HepG2 (cell line): ENCODE results near the gene NAA38. TPM values are rescaled to one million over a fixed set of nuclear protein-coding genes. Genes with fewer than 3 reads are reported as not detected.

Experiments used
- KIAA2018 ChIP-seq: sonication (generic); formaldehyde crosslinking; IDR thresholded peaks from 2 replicates; pipeline ENCODE4 v1.5.0; 2020; ENCODE audit warnings: mild to moderate bottlenecking, missing genetic modification reagents, borderline replicate concordance
- NFIB ChIP-seq: sonication (generic); formaldehyde crosslinking; IDR thresholded peaks from 2 replicates; pipeline ENCODE4 v1.9.0; 2021; ENCODE audit warnings: missing genetic modification reagents, mild to moderate bottlenecking, borderline replicate concordance
- REST ChIP-seq, 2 experiments: IDR thresholded peaks; 2 replicates each; pipeline ENCODE4 v1.6.1; 2011 to 2012; ENCODE audit warnings: low read length in 2 of 2, borderline replicate concordance in 1 of 2, low read depth in 1 of 2, mild to moderate bottlenecking in 1 of 2, moderate library complexity in 1 of 2
- SALL2 ChIP-seq: sonication (generic); formaldehyde crosslinking; IDR thresholded peaks from 2 replicates; pipeline ENCODE4 v1.8.1; 2023; ENCODE audit warnings: mild to moderate bottlenecking, missing genetic modification reagents, inconsistent platforms
- ZNF558 ChIP-seq: sonication (generic); formaldehyde crosslinking; IDR thresholded peaks from 2 replicates; pipeline ENCODE4 v1.9.0; 2022; ENCODE audit warnings: mild to moderate bottlenecking, missing genetic modification reagents, borderline replicate concordance
- ZNF570 ChIP-seq: sonication (generic); formaldehyde crosslinking; IDR thresholded peaks from 2 replicates; pipeline ENCODE4 v1.4.0; 2020; ENCODE audit warnings: mild to moderate bottlenecking, missing genetic modification reagents, borderline replicate concordance
- ZNF646 ChIP-seq: sonication (generic); formaldehyde crosslinking; IDR thresholded peaks from 2 replicates; pipeline ENCODE4 v1.9.0; 2021; ENCODE audit warnings: mild to moderate bottlenecking, missing genetic modification reagents
- ZNF670 ChIP-seq: sonication (generic); formaldehyde crosslinking; IDR thresholded peaks from 2 replicates; pipeline ENCODE4 v1.8.0; 2022; ENCODE audit warnings: mild to moderate bottlenecking, missing genetic modification reagents, borderline replicate concordance
- polyA plus RNA-seq, 8 experiments: library from polyadenylated mRNA; depleted of rRNA in 3 of 8; stranded (reverse) in 7 of 8; unstranded in 1 of 8; fragments of >200 nt; fragmentation: Illumina TruSeq in 4 of 8; extraction: Trizol in 4 of 8; gene quantifications; 2 replicates each; pipeline versions ENCODE4 v1.2.1 to v1.2.3, GENCODE V29; 2011 to 2016; ENCODE audit warnings: low read depth in 4 of 8, missing spikeins in 1 of 8, mixed read lengths in 1 of 8; ENCODE audit not compliant: insufficient read depth in 1 of 8
- total RNA-seq, 5 experiments: library from RNA; depleted of rRNA; stranded (reverse); fragments of >200 nt; fragmentation: Illumina TruSeq; extraction: Trizol; gene quantifications; 2 replicates each; pipeline ENCODE4 v1.2.3, GENCODE V29; 2016; ENCODE audit warnings: low read depth in 1 of 5

NAA38 gene
- total and polyA plus RNA-seq, 2 of the 13 experiments (the other 11 are each of a cell fraction or from before 2014, with no cell fraction given) = 46.9 to 91.6 TPM

GRCh38 chr17:7834957-7835813 lies 22.2 kb downstream of the NAA38 start (continued):
- TF ChIP-seq ZNF570 (CRISPR knock-in tag) (no peak), ZNF646 (CRISPR knock-in tag) (no peak), REST (IDR thresholded peaks at IDR 0.05; ENCODE audit: borderline replicate concordance in 1 of 2, low read depth in 1 of 2, low read length in 2 of 2) (no peak), ZNF670 (CRISPR knock-in tag) (no peak), ZNF558 (CRISPR knock-in tag) (peak; percentile 64; the same call in 1 of the 2 replicates), SALL2 (CRISPR knock-in tag) (no peak), NFIB (CRISPR knock-in tag) (no peak), KIAA2018 (CRISPR knock-in tag) (no peak)
